OCI-M2 (cell line): Measurements from ENCODE around the gene CSPG5.

Source experiments
- DNase-seq: peaks from one replicate; lab custom pipeline; 2025; ENCODE audit not compliant: unreplicated experiment; lab: John Stamatoyannopoulos, UW

Gene CSPG5, protein sequence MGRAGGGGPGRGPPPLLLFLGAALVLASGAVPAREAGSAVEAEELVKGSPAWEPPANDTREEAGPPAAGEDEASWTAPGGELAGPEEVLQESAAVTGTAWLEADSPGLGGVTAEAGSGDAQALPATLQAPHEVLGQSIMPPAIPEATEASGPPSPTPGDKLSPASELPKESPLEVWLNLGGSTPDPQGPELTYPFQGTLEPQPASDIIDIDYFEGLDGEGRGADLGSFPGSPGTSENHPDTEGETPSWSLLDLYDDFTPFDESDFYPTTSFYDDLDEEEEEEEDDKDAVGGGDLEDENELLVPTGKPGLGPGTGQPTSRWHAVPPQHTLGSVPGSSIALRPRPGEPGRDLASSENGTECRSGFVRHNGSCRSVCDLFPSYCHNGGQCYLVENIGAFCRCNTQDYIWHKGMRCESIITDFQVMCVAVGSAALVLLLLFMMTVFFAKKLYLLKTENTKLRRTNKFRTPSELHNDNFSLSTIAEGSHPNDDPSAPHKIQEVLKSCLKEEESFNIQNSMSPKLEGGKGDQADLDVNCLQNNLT

DNA sequence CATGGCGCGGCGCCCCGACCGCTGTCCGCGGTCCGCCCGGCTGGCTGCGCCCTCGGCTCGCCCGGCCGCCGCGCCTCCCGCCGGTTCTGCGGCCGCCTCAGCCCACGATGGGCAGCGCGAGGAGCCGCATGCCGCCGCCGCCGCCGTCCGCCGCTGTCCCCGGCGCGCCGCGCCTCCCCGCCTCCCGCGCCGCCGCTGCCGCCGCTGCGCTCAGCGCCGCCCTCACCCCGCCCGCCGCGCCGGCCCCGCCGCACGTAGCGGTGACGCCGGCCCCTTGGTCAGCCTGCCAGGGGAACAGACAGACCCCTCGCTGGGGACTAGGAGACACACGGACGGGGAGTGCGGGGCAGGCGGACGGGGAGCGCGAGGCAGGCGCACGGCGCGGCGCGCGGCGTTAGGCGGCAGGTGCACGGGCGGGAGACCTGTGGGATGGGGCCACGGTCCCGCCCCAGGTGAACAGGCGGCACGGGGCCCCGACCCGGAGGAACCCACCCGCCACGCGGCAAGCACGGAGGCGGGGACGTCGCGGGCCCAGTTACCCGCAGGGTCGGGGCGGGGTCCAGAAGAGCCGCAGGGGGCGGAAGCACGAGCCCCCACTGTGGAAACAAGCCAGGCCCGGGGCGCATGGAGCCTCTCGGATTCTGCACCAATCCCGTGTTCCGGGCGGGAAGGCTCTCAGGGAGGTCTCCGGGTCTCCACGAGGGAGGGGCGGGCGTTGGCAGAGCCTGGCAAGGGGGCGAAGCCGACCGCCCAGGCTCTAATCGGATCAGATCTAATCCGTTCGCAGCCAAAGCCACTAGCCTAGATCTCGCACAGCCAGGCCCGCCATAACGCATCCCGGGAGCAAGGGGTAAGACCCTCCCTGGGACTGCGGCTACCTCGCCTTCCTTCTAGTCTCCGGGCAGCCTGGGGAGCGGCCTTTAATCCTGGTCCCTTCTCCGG lies at the start of gene CSPG5:
Gene CSPG5, minus strand, starts transcription at position 175 of the 942 bp plus-strand sequence. Its CDS starts 172 bp downstream, at position 3.
- DNase-seq, result no peak

DNA sequence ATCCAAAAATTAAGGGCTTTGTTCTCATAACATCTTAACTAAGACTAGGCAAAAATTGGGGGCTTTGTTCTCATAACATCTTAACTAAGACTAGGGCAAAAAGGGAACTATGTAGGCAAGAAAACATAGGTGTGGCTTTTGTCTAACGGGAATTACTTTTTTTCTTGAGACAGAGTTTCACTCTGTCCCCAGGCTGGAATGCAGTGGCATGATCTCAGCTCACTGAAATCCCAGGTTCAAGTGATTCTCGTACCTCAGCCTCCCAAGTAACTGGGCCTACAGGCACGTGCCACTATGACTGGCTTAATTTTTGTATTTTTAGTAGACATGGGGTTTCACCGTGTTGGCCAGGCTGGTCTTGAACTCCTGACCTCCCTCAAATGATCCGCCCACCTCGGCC lies 49.8 kb upstream of the CSPG5 start:
- no peak for DNase-seq

DNA sequence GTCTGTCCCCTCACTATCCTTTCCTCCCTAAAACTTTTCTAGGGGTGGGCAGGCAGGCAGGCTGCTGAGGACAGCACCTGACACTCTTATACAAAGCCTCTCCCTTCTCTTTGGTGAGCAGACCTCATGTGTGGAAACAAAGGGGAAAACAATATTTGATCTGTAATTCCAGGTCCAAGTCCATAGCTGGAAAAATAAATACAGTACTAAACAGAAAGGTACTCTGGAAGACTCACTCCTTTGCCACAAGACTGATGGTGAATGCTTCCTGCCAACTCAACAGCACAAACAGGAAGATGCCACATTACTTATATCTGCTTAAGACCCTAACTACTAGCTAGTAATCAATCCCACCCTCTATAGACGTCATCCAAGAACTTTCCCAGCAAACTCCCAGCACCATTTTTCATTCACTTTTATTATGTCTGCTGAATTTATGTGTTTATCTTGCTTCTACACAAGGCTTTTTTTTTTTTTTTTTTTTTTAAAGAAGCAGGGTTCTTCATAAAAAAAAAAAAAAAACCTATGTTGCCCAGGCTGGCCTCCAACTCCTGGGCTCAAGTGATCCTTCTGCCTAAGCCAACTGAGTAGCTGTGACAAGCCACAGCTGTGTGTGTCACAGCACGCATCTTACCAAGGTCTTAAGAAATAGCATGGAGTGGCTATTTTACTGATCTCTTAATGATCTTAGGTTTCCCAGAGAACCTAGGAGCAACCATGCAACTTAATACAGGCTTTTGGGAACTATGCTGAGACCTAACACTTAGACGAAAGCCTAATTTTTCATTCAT lies 44.2 kb upstream of the CSPG5 start:
- DNase-seq, result no peak

DNA sequence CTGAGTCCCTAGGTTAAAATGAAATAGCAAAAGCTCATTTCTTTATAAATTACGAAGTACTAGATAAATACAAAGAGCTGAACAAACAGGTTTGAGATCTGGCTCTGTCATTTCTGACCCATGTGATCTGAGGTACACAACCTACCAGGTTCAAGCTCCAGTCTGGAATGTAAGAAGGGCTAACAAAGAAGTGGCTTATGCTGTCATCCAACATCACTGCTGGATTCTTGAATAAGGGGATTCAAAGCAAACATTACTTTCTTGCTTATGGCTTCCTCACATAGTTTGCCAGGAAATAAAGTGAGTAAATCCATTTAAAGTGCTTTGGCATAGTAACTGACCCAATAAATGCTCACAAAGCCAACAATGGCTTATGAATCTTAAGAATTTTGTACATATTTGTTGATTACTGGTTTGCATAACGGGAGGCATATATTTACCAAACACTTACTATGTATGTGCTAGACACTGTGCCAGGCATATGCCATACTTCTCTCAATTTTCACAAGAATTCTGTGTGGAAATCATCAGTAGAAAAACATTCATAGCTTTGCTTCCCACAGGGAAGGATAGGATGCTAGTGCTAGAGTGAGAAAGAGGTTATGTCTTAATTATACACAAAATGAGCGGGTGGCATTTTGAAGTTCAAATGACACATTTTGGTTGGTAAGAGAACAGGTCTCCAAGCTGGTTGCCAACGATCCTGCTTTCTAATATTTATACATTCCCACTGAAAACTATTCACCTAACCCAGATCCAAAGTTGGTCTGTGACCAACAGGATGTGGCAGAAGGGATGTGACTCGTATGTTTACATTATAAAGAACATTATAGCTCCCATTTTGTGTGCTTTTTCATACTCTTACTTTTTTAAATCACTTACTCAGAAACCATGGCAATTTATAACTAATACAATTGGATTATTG lies 38.7 kb upstream of the CSPG5 start:
- DNase-seq, result no peak

DNA sequence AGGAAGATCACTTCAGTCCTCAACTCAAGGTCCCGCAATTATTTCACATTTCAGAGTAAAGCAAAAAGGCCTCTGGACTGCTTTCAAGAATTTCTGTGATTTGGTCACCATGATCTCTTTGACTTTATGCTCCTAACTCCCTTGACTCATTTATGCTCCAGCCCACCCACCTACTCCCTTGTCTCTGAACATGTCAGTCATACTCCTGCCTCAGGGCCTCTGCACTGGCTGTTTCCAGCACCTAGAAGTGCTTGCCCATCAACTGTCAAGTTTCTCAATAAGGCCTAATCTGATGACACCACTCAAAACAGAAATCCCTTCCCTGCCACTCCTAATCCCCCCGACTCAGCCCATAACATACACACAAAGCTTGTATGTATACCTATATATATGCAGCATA lies 36.1 kb upstream of the CSPG5 start:
- DNase-seq, result no peak

DNA sequence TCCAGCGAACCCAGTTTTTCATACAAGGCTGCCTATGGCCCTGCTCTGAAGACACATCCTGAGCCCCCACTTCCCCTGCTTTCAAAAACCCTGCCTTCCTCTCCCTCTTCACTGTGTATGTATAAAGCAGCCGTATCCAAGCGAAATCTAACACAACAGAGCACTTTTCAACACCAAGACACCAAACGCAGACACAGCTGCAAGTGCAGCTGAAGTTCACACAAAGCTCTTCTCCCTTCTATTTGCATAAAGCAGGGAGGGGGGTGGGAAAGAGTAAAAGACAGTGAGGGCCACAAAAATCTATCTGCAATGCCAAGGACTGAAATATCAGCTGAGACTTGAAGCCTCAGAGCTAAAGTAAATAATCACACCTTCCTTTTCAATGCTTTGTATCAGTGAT lies 35.1 kb upstream of the CSPG5 start:
- DNase-seq, result no peak

DNA sequence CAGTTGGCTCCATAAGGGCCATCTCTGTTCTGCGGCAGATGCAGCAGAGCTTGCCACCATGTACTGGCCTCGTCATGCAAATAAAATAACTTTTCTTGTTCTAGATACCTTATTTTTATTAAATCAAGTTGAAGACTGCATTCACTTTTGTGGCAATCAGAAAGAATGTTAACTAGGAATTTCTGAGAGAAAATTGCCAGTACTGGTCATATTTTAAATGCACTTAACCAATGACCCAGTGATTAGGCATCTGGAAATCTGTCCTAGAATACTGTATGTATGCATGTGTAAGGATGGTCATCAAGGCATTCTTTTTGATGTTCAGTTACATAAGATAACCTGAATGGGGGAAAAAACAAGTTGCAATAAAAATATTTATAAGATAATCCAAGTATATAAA lies 34.2 kb upstream of the CSPG5 start:
- no peak for DNase-seq

DNA sequence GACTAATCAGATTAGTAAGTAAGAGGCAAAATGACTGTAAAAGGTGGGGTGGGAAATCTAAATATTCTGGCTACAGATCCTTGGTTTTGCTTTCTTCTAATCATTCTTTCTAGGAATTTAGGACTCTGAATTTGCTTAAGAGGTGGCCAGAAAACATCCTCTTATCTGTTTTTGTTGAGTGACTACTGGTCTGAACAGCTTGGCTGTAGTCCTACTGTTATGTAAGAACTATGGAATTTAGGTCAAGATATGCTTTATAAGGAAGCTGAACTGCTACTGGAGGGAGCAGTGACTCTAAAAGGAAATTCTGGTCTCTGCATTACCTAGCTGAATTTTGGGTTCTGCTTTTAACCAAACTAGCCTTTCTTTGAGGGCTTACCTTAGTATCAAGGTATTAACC lies 33.5 kb upstream of the CSPG5 start:
- DNase-seq, result no peak

DNA sequence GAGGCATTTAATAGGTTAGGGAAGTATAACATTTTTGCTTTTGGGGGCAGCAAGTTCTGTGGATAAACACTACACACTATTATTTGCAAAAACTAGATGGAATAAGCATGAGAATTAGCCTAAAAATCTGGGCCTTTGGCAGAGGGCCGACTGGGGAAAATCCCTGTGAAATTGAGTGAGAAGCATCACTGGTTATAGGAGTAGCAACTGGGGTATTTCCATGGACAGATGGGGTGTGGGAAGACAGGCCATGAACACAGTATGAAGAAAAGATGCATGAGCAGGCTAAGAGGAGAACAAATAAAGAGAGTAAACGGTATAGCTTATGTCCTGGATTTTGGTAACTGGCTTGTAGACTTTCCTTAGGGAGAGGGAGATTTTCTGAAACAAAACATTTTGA lies 32.9 kb upstream of the CSPG5 start:
- DNase-seq, result no peak

DNA sequence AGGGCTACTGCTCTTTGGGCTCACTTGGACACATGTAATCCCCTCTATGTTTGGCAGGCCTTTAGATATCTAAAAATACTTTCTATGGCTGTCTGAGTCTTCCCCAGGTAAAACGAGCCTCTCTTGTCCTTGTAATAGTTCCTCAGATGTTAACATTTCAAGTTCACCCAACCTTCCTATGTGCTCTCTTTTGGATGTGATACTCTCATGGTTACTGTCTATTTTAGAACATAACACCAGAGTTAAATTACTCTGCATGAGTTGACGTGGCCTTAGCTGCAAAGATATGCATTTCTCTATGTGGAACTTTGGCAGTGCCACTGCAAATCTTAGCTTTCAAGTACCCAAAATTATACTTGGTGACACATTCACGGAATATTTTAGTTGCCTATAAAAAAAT lies 31.9 kb upstream of the CSPG5 start:
- no peak for DNase-seq

DNA sequence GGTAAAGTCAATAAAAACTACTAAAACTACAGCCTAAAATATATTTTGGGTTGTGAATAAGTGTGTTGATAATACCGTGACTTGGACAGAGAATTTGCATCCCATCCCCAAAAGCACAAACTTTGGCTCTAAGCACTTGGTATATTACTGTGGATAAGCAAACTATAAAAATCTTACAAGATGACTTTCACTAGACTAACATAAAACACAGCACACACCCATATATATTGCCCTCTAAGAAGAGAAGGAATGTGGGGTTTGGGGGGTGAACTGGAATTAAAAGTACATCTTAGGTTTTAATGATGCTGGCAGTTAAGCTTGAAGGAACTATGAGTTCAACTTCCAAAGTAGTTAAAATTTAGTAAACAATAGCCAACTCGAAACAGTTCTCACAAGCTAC lies 28.7 kb upstream of the CSPG5 start:
- no peak for DNase-seq

DNA sequence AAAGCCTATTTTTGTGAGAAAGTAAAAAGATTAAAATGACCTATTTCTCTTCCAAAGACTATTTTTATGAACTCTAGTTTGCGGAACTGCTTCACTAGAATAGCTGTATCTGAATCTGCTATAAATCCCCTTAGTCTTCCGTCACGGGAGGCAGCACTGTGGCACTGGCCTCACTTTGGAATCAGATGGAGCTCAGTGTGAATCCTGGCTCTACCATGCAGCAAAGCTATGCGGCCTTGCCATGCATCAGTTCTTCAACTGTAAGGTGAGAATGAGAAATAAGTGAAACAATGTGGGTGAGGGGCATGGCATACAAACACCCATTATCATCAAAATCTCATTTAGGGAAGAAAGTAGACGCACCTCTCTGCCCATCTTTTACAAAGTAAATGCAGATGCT lies 27.5 kb upstream of the CSPG5 start:
- DNase-seq, result no peak

DNA sequence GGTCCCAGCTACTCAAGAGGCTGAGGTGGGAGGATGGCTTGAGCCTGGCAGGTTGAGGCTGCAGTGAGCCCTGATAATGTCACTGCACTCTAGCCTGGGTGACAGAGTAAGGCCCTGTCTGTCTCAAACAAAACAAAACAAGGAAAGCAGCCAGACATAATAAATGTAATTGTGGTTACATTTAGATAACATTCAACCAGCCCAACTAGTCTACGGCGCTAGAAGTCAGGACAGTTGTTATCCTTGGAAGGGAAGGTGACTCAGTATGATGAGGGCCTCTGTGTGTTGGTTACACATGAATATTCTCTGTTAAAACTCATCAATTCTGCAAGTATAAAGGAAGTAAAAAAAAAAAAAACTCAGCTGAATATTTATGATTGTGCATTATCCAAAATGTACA lies 27.0 kb upstream of the CSPG5 start:
- DNase-seq, result no peak

DNA sequence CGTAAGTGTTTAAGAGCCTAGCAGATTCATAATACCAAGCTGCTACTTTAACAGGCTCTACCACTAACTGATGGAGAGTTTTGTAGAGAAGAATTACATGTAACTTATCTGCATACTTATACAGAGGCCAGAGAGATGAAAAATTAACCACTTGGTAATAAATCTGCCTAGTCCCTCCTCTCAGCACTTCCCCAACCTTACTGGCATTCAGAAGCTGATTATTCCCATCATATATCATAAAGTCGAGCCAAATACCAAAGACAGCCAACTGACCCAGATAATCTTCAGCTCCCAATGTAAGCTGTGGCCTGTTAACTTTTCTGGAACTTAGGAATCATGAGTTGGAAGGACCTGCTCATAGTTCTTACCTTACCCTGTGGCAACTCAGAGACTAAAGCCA lies 25.5 kb upstream of the CSPG5 start:
- no peak for DNase-seq

DNA sequence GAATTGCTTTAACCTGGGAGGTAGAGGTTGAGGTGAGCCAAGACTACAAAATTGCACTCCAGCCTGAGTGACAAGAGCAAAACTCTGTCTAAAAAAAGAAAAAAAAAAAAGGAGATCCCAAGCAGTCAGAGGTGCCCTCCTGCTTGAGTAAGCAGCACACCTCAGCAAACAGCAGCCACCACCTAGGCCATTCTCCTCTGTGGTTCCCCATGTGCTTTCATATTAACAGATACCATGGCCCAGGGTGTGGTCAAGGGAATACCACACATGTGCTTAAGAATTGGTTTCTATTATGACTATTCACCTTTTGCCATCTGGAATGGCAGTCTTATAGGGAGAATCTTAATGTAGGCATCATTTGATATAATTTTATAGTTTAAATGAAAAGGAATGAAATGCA lies 24.7 kb upstream of the CSPG5 start:
- no peak for DNase-seq

DNA sequence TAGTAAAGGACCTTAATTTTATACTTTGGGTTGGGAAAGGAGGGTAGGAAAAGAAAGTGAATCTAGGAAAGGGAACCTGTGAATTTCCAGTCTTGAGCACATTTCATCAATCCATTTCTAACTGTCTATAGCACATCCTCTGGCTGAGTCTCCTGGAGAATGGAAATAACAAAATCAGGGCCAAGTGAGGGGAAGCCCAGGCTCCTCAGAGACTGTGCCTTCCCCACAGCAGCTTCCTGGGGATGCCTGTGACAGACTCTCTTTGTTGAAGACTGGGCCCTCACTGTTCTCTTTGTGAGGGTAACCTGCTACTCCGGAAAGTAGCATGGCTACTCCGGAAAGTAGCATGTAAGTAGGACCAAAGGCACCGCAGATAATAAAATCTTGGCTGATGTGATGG lies 22.6 kb upstream of the CSPG5 start:
- DNase-seq, result no peak

DNA sequence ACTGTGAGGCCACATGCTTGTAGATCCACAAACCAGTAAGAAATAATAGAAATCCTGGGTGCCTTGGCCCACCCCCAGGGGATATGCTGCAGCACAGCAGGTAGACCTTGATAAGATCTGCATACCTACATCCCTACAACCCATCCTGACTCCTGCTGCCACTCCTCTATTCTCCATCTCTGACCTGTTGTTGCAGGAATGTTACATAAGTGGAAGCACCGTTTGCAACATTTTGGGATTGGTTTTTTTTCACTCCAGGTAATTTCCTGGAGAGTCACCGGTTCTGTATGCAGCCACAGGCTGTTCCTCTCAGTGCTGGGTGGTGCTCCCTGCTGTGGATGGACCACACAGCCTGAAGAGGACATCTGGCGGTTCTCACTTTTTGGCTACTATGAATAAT lies 16.1 kb upstream of the CSPG5 start:
- no peak for DNase-seq

DNA sequence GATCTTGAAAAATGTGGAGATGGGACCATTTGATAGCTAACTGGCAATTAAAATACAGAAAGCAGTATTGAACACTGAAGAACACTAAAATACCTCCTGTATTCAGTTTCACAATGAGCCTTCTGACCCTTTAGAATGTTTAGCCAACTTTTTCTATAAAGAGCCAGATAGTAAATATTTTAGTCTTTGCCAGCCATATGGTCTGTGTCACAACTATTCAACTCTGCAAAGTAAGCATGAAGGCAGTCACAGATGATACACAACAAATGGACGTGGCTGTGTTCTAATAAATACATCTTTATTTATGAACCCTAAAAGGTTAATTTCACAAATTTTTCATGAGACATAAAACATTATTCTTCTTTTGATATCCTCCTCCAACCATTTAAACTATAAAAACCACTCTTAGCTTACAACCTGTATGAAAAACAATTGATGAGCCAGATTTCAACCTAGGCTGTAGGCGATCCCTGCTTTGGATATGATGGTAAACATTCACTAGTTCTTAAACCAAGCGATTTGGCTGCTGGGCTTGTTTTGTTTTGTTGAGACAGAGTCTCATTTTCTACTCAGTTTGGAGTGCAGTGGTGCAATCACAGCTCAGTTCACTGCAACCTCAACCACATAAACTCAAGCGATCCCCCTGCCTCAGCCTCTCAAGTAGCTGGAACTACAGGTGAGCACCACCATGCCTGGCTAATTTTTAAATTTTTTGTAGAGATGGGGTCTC lies 13.6 kb upstream of the CSPG5 start:
- no peak for DNase-seq

DNA sequence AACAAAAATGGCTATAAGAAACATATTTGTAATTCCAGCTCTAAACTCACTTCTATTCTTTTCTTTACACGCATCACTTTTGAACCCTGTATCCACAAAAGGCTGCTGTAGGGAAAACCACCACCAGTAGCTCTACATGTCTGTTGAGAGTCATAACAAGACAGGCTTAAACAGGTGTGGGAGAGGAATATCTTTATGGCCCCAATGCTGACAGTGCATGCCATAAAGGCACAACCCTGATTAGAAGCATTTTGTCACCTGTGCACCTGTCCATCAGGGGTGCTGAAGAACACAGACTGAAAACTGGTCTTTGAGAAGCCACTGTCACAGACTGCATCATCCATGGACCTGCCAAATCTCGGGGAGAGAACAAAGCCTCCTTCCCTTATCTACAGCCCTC lies 11.6 kb upstream of the CSPG5 start:
- DNase-seq, result no peak
